ENCODE data around the gene DISC1.

Gene DISC1

GRCh38 chr1:232020352-232020751 is 393.8 kb downstream of the DISC1 start:
- no peak for DNase-seq

- no peak for DNase-seq
Observed at GRCh38 chr1:232029315-232029714, 402.7 kb downstream of the DISC1 start.

- no peak for DNase-seq
Observed at GRCh38 chr1:232031156-232031555, 404.6 kb downstream of the DISC1 start.

DNA sequence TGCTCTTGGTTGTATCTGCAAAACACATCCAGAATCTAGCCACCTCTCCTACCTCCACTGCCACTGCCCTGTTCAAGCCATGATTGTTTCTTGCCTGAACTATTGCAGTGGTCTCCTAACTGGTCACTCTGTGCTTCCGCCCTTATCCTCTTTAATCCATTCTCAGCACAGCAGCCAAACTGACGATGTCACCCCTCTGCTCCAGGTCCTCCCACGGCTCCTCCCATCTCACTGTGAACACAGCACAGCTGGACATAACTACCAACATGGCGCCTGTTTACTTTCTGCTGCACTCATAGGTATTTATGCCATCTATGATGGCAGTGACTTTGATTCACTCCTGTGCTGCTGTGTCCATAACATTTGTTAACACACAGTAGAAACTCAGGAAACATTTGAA is 406.7 kb downstream of the DISC1 start:
- DNase-seq: no peak

DNA sequence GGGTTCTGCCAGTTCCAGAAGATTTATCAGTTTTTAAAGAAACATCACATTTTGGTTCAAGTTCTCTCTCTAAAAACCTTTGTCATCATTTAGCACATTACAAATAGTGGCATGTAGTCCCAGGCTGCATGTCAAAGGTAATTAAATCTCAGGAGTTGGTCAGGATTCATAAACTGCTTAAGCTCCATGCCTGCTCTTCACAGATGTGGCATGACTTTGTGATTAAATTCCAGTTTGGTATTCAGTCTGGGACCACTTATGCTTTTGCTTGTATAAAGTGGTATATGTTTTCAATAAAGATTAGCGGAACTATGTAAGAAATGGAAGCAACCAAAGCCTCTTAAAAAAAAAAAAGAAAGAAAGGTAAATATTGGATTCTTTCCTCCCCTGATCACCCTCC is 408.0 kb downstream of the DISC1 start:
- no peak for DNase-seq

- no peak for DNase-seq
Observed at GRCh38 chr1:232036181-232036933, 409.8 kb downstream of the DISC1 start.

- DNase-seq: no peak
Observed at GRCh38 chr1:232037774-232038388, 411.3 kb downstream of the DISC1 start.

DNA sequence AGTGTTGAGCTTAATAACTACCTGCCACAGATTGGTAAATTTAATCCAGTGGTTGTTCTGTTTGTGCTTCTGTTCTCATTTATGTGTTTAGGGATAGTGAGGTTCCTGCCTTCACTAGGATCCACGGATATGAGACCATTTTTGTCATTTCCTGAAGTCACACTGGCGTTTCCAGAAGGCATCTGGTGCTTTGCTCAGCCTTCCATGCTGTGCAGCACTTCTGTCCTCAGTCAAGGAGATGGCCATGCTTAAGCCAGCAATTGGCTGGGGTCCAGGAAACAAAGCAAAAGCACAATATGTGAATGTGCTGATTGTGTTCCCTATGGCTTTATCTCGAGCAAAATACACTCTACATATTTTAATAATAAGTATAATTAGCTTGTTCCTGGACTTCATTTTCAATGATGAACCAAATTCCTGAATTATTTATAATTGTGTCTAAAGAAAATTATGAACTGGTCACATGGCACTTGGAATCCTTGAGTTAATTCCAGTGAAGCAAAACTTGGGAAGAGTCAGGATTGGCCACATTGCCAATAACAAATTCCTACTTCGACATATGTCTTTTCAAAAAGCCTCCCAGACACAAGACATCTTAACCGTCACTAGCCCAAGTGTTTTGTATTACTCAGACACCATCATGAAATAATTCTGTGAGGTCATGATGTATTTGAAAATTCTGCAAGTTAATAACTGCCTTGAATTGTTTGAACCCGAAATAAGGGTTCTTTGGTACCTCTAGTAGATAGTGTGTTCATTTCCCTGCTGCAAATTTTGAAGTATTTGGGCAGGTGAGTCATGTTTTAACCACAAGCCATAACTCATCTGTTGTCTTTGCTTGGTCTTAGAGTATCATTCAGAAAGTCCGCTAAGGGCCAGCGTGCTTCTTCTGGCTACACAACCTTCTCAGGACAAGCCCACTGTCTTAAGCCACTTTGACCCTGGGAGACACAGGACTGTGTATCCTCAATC is 412.4 kb downstream of the DISC1 start:
- DNase-seq: peak; percentile 27

GRCh38 chr1:232040260-232040659 is 413.7 kb downstream of the DISC1 start:
- no peak for DNase-seq

DNA sequence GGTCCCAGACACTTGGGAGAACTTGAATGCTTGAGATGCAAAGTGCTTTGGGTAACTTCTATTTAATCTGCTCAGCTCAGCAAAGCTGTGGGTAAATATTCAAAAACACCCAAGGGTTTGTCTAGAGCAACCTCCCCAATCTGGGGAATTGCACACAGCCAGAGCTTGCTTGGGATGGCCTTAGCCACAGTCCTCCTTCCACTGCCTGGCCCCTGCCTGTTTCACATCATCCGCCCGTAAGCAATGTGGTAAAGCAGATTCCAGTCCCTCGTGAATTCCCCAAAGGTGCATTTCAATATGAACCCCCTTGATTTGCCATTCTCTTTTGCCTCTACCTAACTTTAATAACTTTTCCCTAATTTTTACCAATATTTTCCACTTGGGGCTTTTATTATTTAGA is 418.1 kb downstream of the DISC1 start:
- DNase-seq: no peak

GRCh38 chr1:232045139-232045994 is 418.8 kb downstream of the DISC1 start:
- no peak for DNase-seq

- no peak for DNase-seq
Observed at GRCh38 chr1:232046451-232047306, 420.1 kb downstream of the DISC1 start.

GRCh38 chr1:232047473-232047872 is 420.9 kb downstream of the DISC1 start:
- DNase-seq: no peak

DNA sequence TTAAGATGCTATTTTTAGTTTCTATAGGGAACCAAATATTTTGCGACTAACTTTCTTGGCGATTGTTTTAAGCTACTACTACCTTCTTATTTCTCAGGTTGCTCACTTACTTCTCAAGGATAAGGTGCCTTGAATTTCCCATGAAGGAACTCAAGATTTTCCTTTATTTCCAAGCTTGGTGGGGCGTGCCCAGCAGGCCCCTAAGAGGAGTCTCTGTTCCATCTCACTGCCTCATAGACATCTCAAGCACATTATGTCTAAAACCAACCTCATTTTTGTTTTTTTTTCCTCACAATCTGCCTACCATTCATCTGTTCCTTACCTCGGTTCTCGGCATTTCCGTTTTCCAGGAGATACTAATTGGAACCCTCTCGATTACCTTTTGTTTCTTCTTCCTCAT is 421.9 kb downstream of the DISC1 start:
- DNase-seq: no peak

- DNase-seq: no peak
Observed at GRCh38 chr1:232049335-232049734, 422.7 kb downstream of the DISC1 start.

DNA sequence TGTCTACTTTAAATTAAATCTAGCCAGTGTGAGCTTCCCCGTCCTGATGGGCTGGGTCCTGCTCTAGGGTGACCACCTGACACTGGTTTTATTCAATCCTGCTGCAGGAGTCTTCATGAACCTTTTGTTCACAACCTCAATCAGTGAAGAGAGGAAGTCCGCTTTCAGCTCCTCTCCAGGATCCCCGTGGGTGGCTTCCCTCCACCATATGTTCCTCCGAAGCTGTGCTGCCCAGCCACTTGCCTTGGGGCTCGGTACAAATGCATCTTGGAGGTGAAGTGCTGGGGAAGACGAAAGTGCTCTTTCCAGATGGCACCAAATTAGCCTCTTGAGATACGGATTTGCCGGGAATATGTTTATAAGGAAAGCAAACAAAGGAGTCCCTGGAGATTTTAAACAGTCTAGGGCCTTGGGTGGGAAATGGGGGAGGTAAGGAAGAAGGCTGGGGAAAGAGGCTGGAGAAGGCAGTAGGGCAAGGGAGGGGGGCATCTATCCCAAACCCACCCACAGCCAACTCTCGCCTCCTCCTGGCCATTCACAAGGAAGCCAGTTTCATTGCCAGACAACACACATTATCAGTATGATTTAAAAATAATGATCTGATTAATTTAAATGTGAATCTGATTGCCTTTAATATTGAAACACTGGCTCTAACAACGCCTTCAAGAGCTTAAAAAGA is 430.8 kb downstream of the DISC1 start:
- DNase-seq: no peak

GRCh38 chr1:232057896-232058274 is 431.3 kb downstream of the DISC1 start:
- no peak for DNase-seq

GRCh38 chr1:232059726-232060374 is 433.3 kb downstream of the DISC1 start:
- DNase-seq: no peak

- no peak for DNase-seq
Observed at GRCh38 chr1:232062967-232063366, 436.4 kb downstream of the DISC1 start.

- DNase-seq: peak; percentile 25
Observed at GRCh38 chr1:232066521-232066920, 439.9 kb downstream of the DISC1 start.
